GM18909 (cell line): Measurements from ENCODE around the gene FOXK1.

Source experiments
- ATAC-seq: cut with Tn5 transposase; IDR thresholded peaks from one replicate; pipeline ENCODE4 v1.9.1; 2021; ENCODE audit warnings: mild to moderate bottlenecking; ENCODE audit not compliant: unreplicated experiment, poor library complexity

The FOXK1 gene

GRCh38 chr7:4809091-4809591 is 127.0 kb downstream of the FOXK1 start:
- no peak for ATAC-seq

GRCh38 chr7:4809666-4810065 is 127.6 kb downstream of the FOXK1 start:
- ATAC-seq, result no peak

GRCh38 chr7:4814433-4814832 is 132.3 kb downstream of the FOXK1 start:
- no peak for ATAC-seq

GRCh38 chr7:4815121-4815520 is 133.0 kb downstream of the FOXK1 start:
- no peak for ATAC-seq

- no peak for ATAC-seq
Measured at GRCh38 chr7:4815609-4816418, 133.7 kb downstream of the FOXK1 start.

- no peak for ATAC-seq
Measured at GRCh38 chr7:4816419-4817080, 134.5 kb downstream of the FOXK1 start.

GRCh38 chr7:4817178-4817901 is 135.2 kb downstream of the FOXK1 start:
- no peak for ATAC-seq

GRCh38 chr7:4818000-4818794 is 136.1 kb downstream of the FOXK1 start:
- ATAC-seq, result no peak

- no peak for ATAC-seq
Measured at GRCh38 chr7:4819560-4820404, 137.7 kb downstream of the FOXK1 start.

- no peak for ATAC-seq
Measured at GRCh38 chr7:4820405-4820966, 138.4 kb downstream of the FOXK1 start.
